Measurements from ENCODE around the gene SUPT4H1.

The SUPT4H1 gene

GRCh38 chr17:58380207-58381123 lies 28.5 kb upstream of the SUPT4H1 start:
- no peak for DNase-seq

GRCh38 chr17:58379511-58379824 lies 27.5 kb upstream of the SUPT4H1 start:
- no peak for DNase-seq

GRCh38 chr17:58378733-58379510 lies 26.9 kb upstream of the SUPT4H1 start:
- DNase-seq: no peak

GRCh38 chr17:58377661-58378060 lies 25.7 kb upstream of the SUPT4H1 start:
- no peak for DNase-seq

GRCh38 chr17:58377093-58377601 lies 25.1 kb upstream of the SUPT4H1 start:
- no peak for DNase-seq

- no peak for DNase-seq
Observed at GRCh38 chr17:58376472-58377000, 24.5 kb upstream of the SUPT4H1 start.

GRCh38 chr17:58375811-58376210 lies 23.8 kb upstream of the SUPT4H1 start:
- DNase-seq: no peak

- no peak for DNase-seq
Observed at GRCh38 chr17:58375256-58375655, 23.3 kb upstream of the SUPT4H1 start.

- DNase-seq: no peak
Observed at GRCh38 chr17:58373923-58374322, 21.9 kb upstream of the SUPT4H1 start.

- no peak for DNase-seq
Observed at GRCh38 chr17:58373003-58373402, 21.0 kb upstream of the SUPT4H1 start.

- no peak for DNase-seq
Observed at GRCh38 chr17:58371300-58371950, 19.4 kb upstream of the SUPT4H1 start.

- DNase-seq: no peak
Observed at GRCh38 chr17:58370716-58371115, 18.7 kb upstream of the SUPT4H1 start.

- no peak for DNase-seq
Observed at GRCh38 chr17:58370309-58370708, 18.3 kb upstream of the SUPT4H1 start.

GRCh38 chr17:58369214-58370031 lies 17.4 kb upstream of the SUPT4H1 start:
- no peak for DNase-seq

GRCh38 chr17:58368860-58369213 lies 16.8 kb upstream of the SUPT4H1 start:
- DNase-seq: no peak

GRCh38 chr17:58367461-58367860 lies 15.5 kb upstream of the SUPT4H1 start:
- DNase-seq: no peak

GRCh38 chr17:58365980-58366595 lies 14.1 kb upstream of the SUPT4H1 start:
- no peak for DNase-seq

- DNase-seq: no peak
Observed at GRCh38 chr17:58365185-58365979, 13.4 kb upstream of the SUPT4H1 start.

- DNase-seq: no peak
Observed at GRCh38 chr17:58364270-58364942, 12.4 kb upstream of the SUPT4H1 start.

GRCh38 chr17:58363457-58364185 lies 11.6 kb upstream of the SUPT4H1 start:
- DNase-seq: no peak
